ENCODE measurements around the gene CCDC138.
A peak's percentile ranks its signal among the peaks of the same experiment; 100 is the strongest.
"Not testable (repeated sequence)": the region's sequence is repeated elsewhere in the genome, so short reads cannot be mapped to it uniquely, and the experiment has no call there.

Gene CCDC138

GRCh38 chr2:108786354-108787215 lies at the start of gene CCDC138:
TSS of gene CCDC138 (plus strand) at chr2:108786771. CDS start at chr2:108786823, 52 bp downstream.
- peak; percentile 92 for DNase-seq

- not testable (repeated sequence) for DNase-seq
These were observed 28.6 kb upstream of the CCDC138 start for GRCh38 chr2:108757973-108758372.

- not testable (repeated sequence) for DNase-seq
These were observed 24.0 kb upstream of the CCDC138 start for GRCh38 chr2:108762618-108763017.

GRCh38 chr2:108766671-108767070 lies 19.9 kb upstream of the CCDC138 start:
- DNase-seq = not testable (repeated sequence)

- not testable (repeated sequence) for DNase-seq
These were observed 18.7 kb upstream of the CCDC138 start for GRCh38 chr2:108767859-108768258.

GRCh38 chr2:108776475-108776874 lies 10.1 kb upstream of the CCDC138 start:
- DNase-seq = no peak

- no peak for DNase-seq
These were observed 7.7 kb upstream of the CCDC138 start for GRCh38 chr2:108778857-108779256.

- no peak for DNase-seq
These were observed 590 bp upstream of the CCDC138 start for GRCh38 chr2:108786008-108786353.

- DNase-seq = no peak
These were observed 608 bp downstream of the CCDC138 start for GRCh38 chr2:108787216-108787541.

- no peak for DNase-seq
These were observed 16.6 kb downstream of the CCDC138 start for GRCh38 chr2:108803045-108803736.

- no peak for DNase-seq
These were observed 18.5 kb downstream of the CCDC138 start for GRCh38 chr2:108805032-108805431.

- DNase-seq = no peak
These were observed 19.2 kb downstream of the CCDC138 start for GRCh38 chr2:108805782-108806181.

- DNase-seq = no peak
These were observed 20.0 kb downstream of the CCDC138 start for GRCh38 chr2:108806371-108807113.

GRCh38 chr2:108809936-108810335 lies 23.4 kb downstream of the CCDC138 start:
- no peak for DNase-seq

GRCh38 chr2:108810993-108811957 lies 24.7 kb downstream of the CCDC138 start:
- DNase-seq = no peak

GRCh38 chr2:108813732-108814131 lies 27.2 kb downstream of the CCDC138 start:
- no peak for DNase-seq

GRCh38 chr2:108820482-108820881 lies 33.9 kb downstream of the CCDC138 start:
- DNase-seq = no peak

- no peak for DNase-seq
These were observed 36.7 kb downstream of the CCDC138 start for GRCh38 chr2:108823286-108823685.

GRCh38 chr2:108824316-108825070 lies 37.9 kb downstream of the CCDC138 start:
- no peak for DNase-seq

GRCh38 chr2:108825254-108825653 lies 38.7 kb downstream of the CCDC138 start:
- DNase-seq = no peak

- no peak for DNase-seq
These were observed 39.2 kb downstream of the CCDC138 start for GRCh38 chr2:108825736-108826135.

All from right hindlimb (tissue), 1 donor.